H1 (cell line): Measurements from ENCODE around the gene OR9A4. TPM values are rescaled to one million over a fixed set of nuclear protein-coding genes. Genes with fewer than 3 reads are reported as not detected.

Experiments
- BRCA1 ChIP-seq: IDR thresholded peaks from 2 replicates; pipeline ENCODE4 v1.6.1; 2012; ENCODE audit warnings: low read depth, low read length, improper control_type of control experiment
- CTCF ChIP-seq, 3 experiments: IDR thresholded peaks; 1 replicate in 2 of 3; 2 replicates in 1 of 3; pipeline versions ENCODE4 v1.5.1 to v1.6.1; 2011; ENCODE audit warnings: low read length in 3 of 3, mild to moderate bottlenecking in 3 of 3, inconsistent platforms in 2 of 3, low read depth in 1 of 3, moderate library complexity in 1 of 3; ENCODE audit not compliant: insufficient read depth in 1 of 3; ENCODE audit errors: control extremely low read depth in 1 of 3
- E2F6 ChIP-seq: IDR thresholded peaks from 2 replicates; pipeline ENCODE4 v1.6.1; 2012; ENCODE audit warnings: inconsistent platforms
- polyA plus RNA-seq, 7 experiments: library from polyadenylated mRNA; depleted of rRNA in 3 of 7; stranded (reverse) in 5 of 7; unstranded in 2 of 7; fragments of >200 nt in 5 of 7; fragments of 200-250 nt in 2 of 7; gene quantifications; 1 replicate in 5 of 7; 2 replicates in 1 of 7; 4 replicates in 1 of 7; pipeline versions ENCODE4 v1.2.1 to v1.2.3, GENCODE V29; 2011 to 2013; ENCODE audit warnings: missing spikeins in 2 of 7, mixed read lengths in 2 of 7
- total RNA-seq: library from RNA; stranded (reverse); fragmentation: NEBNext Ultra II Directional; extraction: Animal tissue kit (Norgen Biotek cat#: 25700); gene quantifications from 2 replicates; pipeline ENCODE4 v1.2.1, GENCODE V29; 2021

OR9A4 gene
- total and polyA plus RNA-seq, 2 of the 8 experiments (the other 6 are each of a cell fraction or from before 2014, with no cell fraction given): not detected

- no peak for TF ChIP-seq CTCF (IDR thresholded peaks at IDR 0.05; ENCODE audit: control extremely low read depth in 1 of 3, insufficient read depth in 1 of 3, low read depth in 1 of 3, low read length in 3 of 3)
- no peak for TF ChIP-seq BRCA1
- no peak for TF ChIP-seq E2F6
Measured at GRCh38 chr7:141949911-141950310, 33.7 kb downstream of the OR9A4 start (continued).
